GM12892 (cell line): Measurements from ENCODE around the gene ZNF436.

Experiments used
- POLR2A ChIP-seq: IDR thresholded peaks from 2 replicates; pipeline ENCODE4 v1.6.1; 2011; ENCODE audit warnings: low read depth, low read length, control low read depth
- POLR2AphosphoS5 ChIP-seq: IDR thresholded peaks from 2 replicates; pipeline ENCODE4 v1.6.1; 2011; ENCODE audit warnings: low read depth, low read length, control low read depth

DNA sequence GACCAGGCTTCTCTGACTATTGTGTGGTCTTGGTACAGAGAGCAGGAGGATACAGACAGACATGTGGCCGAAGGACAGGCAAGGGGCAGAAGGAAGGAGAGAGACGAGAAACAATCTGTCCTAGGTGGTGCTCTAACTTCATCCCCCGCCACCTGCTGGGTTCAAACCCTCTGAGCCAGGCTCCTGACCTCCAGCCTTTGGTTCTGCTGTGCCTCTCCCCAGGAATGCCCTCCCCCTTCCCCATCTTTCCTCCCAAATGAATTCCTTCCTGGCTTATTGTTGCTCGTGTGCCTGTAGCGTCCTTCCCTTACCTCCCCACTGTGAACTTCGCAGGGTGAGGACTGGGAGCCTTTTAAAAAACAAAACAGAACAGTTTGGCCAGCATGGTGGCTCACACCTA lies 49.5 kb upstream of the ZNF436 start:
- TF ChIP-seq POLR2AphosphoS5 (no peak), POLR2A (no peak)
